SH-SY5Y (cell line): ENCODE measurements around the gene ZBTB20.

Source experiments
- GATA2 ChIP-seq: IDR thresholded peaks from 2 replicates; pipeline ENCODE4 v1.6.1; 2011; ENCODE audit warnings: mild to moderate bottlenecking, low read depth, low read length
- GATA3 ChIP-seq: IDR thresholded peaks from 2 replicates; pipeline ENCODE4 v1.6.1; 2011; ENCODE audit warnings: low read depth, mild to moderate bottlenecking, low read length, moderate library complexity

GRCh38 chr3:114872588-114872987 lies 274.5 kb downstream of the ZBTB20 start:
- TF ChIP-seq GATA3 (no peak), GATA2 (no peak)
